Measurements from ENCODE around the gene KRTAP5-3.
A peak's percentile ranks its signal among the peaks of the same experiment; 100 is the strongest.
"Not testable (repeated sequence)": the region's sequence is repeated elsewhere in the genome, so short reads cannot be mapped to it uniquely, and the experiment has no call there.

The KRTAP5-3 gene

GRCh38 chr11:1581976-1582375 lies 26.3 kb downstream of the KRTAP5-3 start:
- DNase-seq (ENCODE audit: low read depth): no peak

- no peak for DNase-seq (ENCODE audit: low read depth)
Observed at GRCh38 chr11:1576825-1577224, 31.4 kb downstream of the KRTAP5-3 start.

GRCh38 chr11:1575756-1576155 lies 32.5 kb downstream of the KRTAP5-3 start:
- DNase-seq (ENCODE audit: low read depth): not testable (repeated sequence)

GRCh38 chr11:1574933-1575242 lies 33.4 kb downstream of the KRTAP5-3 start:
- no peak for DNase-seq (ENCODE audit: low read depth)

- DNase-seq (ENCODE audit: low read depth): no peak
Observed at GRCh38 chr11:1574238-1574932, 33.9 kb downstream of the KRTAP5-3 start.

GRCh38 chr11:1573903-1574237 lies 34.4 kb downstream of the KRTAP5-3 start:
- no peak for DNase-seq (ENCODE audit: low read depth)

- no peak for DNase-seq (ENCODE audit: low read depth)
Observed at GRCh38 chr11:1573077-1573902, 35.0 kb downstream of the KRTAP5-3 start.

GRCh38 chr11:1572197-1573076 lies 35.8 kb downstream of the KRTAP5-3 start, which contains the start of gene DUSP8:
Gene DUSP8, minus strand, starts transcription at chr11:1572271. Its CDS starts 6,445 bp downstream, at chr11:1565826.
- peak; percentile 86 for DNase-seq (ENCODE audit: low read depth)

- no peak for DNase-seq (ENCODE audit: low read depth)
Observed at GRCh38 chr11:1571760-1572196, 36.5 kb downstream of the KRTAP5-3 start.

GRCh38 chr11:1570896-1571759 lies 37.1 kb downstream of the KRTAP5-3 start:
- DNase-seq (ENCODE audit: low read depth): no peak

GRCh38 chr11:1570531-1570895 lies 37.8 kb downstream of the KRTAP5-3 start:
- DNase-seq (ENCODE audit: low read depth): no peak

- DNase-seq (ENCODE audit: low read depth): no peak
Observed at GRCh38 chr11:1570001-1570453, 38.2 kb downstream of the KRTAP5-3 start.

GRCh38 chr11:1569251-1569780 lies 38.9 kb downstream of the KRTAP5-3 start:
- DNase-seq (ENCODE audit: low read depth): no peak

GRCh38 chr11:1568441-1568911 lies 39.8 kb downstream of the KRTAP5-3 start:
- no peak for DNase-seq (ENCODE audit: low read depth)

GRCh38 chr11:1567721-1568100 lies 40.6 kb downstream of the KRTAP5-3 start:
- no peak for DNase-seq (ENCODE audit: low read depth)

GRCh38 chr11:1567052-1567720 lies 41.1 kb downstream of the KRTAP5-3 start:
- no peak for DNase-seq (ENCODE audit: low read depth)

- no peak for DNase-seq (ENCODE audit: low read depth)
Observed at GRCh38 chr11:1566381-1567051, 41.7 kb downstream of the KRTAP5-3 start.

- no peak for DNase-seq (ENCODE audit: low read depth)
Observed at GRCh38 chr11:1565904-1566247, 42.4 kb downstream of the KRTAP5-3 start.

GRCh38 chr11:1565173-1565903 lies 42.9 kb downstream of the KRTAP5-3 start:
- DNase-seq (ENCODE audit: low read depth): no peak
